Common myeloid progenitor, CD34-positive (primary cell): Measurements from ENCODE around the gene CST6.

Experiments used
- CTCF ChIA-PET: fragments of 350-600 bp; sonication (Branson Sonifier 250); formaldehyde crosslinking; loops from one replicate; lab custom pipeline; 2021; ENCODE audit warnings: antibody characterized with exemption; lab: Charles Lee
- POLR2A ChIA-PET: fragments of 350-600 bp; sonication (Branson Sonifier 250); formaldehyde crosslinking; loops from one replicate; lab custom pipeline; 2021; ENCODE audit warnings: antibody characterized with exemption; lab: Charles Lee
- DNase-seq, 3 donors: peaks; one replicate each; pipeline versions ENCODE4 v3.0.0 to v3.0.0-alpha.2; 2013
- H3K27ac ChIP-seq, 2 experiments: 1 replicate in 1 of 2; 2 replicates in 1 of 2; pipeline ENCODE4 v1.7.0; 2013; ENCODE audit warnings: inconsistent platforms in 2 of 2, low read length in 2 of 2, mild to moderate bottlenecking in 2 of 2, low read depth in 1 of 2, moderate library complexity in 1 of 2; ENCODE audit not compliant: severe bottlenecking in 2 of 2, insufficient read depth in 1 of 2, poor library complexity in 1 of 2
- H3K27me3 ChIP-seq, 5 experiments: replicated peaks in 2 of 5; 1 replicate in 3 of 5; 2 replicates in 2 of 5; pipeline versions ENCODE4 v1.6.1 to v1.7.0; 2013; ENCODE audit warnings: low read length in 4 of 5, mild to moderate bottlenecking in 2 of 5, moderate library complexity in 2 of 5, inconsistent platforms in 1 of 5; ENCODE audit not compliant: insufficient read depth in 5 of 5, control insufficient read depth in 4 of 5
- H3K36me3 ChIP-seq, 4 experiments: 1 replicate in 2 of 4; 2 replicates in 2 of 4; pipeline versions ENCODE4 v1.6.1 to v1.7.0; 2013; ENCODE audit warnings: low read length in 3 of 4, control low read depth in 1 of 4, mild to moderate bottlenecking in 1 of 4; ENCODE audit not compliant: control insufficient read depth in 4 of 4, insufficient read depth in 4 of 4
- H3K4me1 ChIP-seq, 4 experiments: 1 replicate in 3 of 4; 2 replicates in 1 of 4; pipeline versions ENCODE4 v1.6.1 to v1.7.1; 2013; ENCODE audit warnings: low read length in 3 of 4, mild to moderate bottlenecking in 3 of 4, control low read depth in 1 of 4, inconsistent platforms in 1 of 4, moderate library complexity in 1 of 4; ENCODE audit not compliant: control insufficient read depth in 4 of 4, insufficient read depth in 4 of 4; ENCODE audit errors: control extremely low read depth in 1 of 4
- H3K4me3 ChIP-seq, 7 experiments: 1 replicate in 4 of 7; 2 replicates in 3 of 7; pipeline versions ENCODE4 v1.5.1 to v1.7.0; 2013; ENCODE audit warnings: mild to moderate bottlenecking in 7 of 7, low read length in 6 of 7, moderate library complexity in 6 of 7, inconsistent platforms in 2 of 7, low read depth in 2 of 7, control low read depth in 1 of 7; ENCODE audit not compliant: insufficient read depth in 4 of 7, control insufficient read depth in 1 of 7; ENCODE audit errors: extremely low read depth in 1 of 7
- H3K9me3 ChIP-seq, 5 experiments: 1 replicate in 4 of 5; 2 replicates in 1 of 5; pipeline versions ENCODE4 v1.6.1 to v1.7.1; 2013; ENCODE audit warnings: low read length in 4 of 5, mild to moderate bottlenecking in 2 of 5, inconsistent platforms in 1 of 5, low read depth in 1 of 5, moderate library complexity in 1 of 5; ENCODE audit not compliant: control insufficient read depth in 4 of 5, insufficient read depth in 2 of 5; ENCODE audit errors: control extremely low read depth in 1 of 5
- WGBS: methylation state at CpG from one replicate; pipeline ENCODE4 v1.1.5; 2013; ENCODE audit not compliant: insufficient coverage; 5-methylcytosine and 5-hydroxymethylcytosine counted together

Gene CST6

GRCh38 chr11:65979261-65979759 is 32.5 kb upstream of the CST6 start:
- ChIA-PET CTCF (interaction anchor here (1.1 to 1.9 kb wide), 2 partner anchors 88 to 95 kb away, joined by 5 to 7 read pairs; partner anchors contain the start of gene CCDC85B), POLR2A (no interaction called here)
- Histone ChIP-seq H3K27ac (no peak overlapping the region), H3K27me3 (no peaks in the 10 kb centered on the region), H3K4me3 (no peak overlapping the region), H3K9me3 (no peaks in the 10 kb centered on the region), H3K36me3 (peaks cover 6 to 46% (median 31%) of the 10 kb centered on the region in 4 experiments), H3K4me1 (no peaks in the 10 kb centered on the region)
- DNase-seq, result no peak
- 91% methylated on average over 7 of the region's 10 CpGs for WGBS

- ChIA-PET CTCF (interaction anchor here (1.0 kb wide), 1 partner anchor 9 kb away, joined by 3 read pairs; no protein-coding TSS in a partner anchor), POLR2A (interaction anchor here (1.0 kb wide), 1 partner anchor 9 kb away, joined by 4 read pairs; no protein-coding TSS in a partner anchor)
- 88% methylated on average over 9 of the region's 12 CpGs for WGBS
- Histone ChIP-seq H3K9me3 (no peaks in the 10 kb centered on the region), H3K27me3 (no peaks in the 10 kb centered on the region), H3K4me3 (no peak overlapping the region), H3K27ac (no peak overlapping the region), H3K36me3 (peaks cover 2 to 39% (median 24%) of the 10 kb centered on the region in 4 experiments), H3K4me1 (no peaks in the 10 kb centered on the region)
- no peak for DNase-seq
Measured at GRCh38 chr11:65981101-65981740, 30.6 kb upstream of the CST6 start.

GRCh38 chr11:65981972-65982823 is 29.6 kb upstream of the CST6 start:
- WGBS, result 84% methylated on average over 14 of the region's 16 CpGs
- ChIA-PET CTCF (interaction anchor here (0.6 to 6.8 kb wide), 3 partner anchors 41 to 95 kb away, joined by 3 to 86 read pairs (median 4); partner anchors contain the start of genes CCDC85B, FIBP and FOSL1), POLR2A (interaction anchor here (0.6 kb wide), 2 partner anchors 54 to 86 kb away, joined by 3 to 4 read pairs; no protein-coding TSS in a partner anchor)
- Histone ChIP-seq H3K27ac (no peak overlapping the region), H3K36me3 (peaks cover 0 to 29% (median 16%) of the 10 kb centered on the region in 4 experiments), H3K27me3 (no peaks in the 10 kb centered on the region), H3K4me1 (no peaks in the 10 kb centered on the region), H3K9me3 (no peaks in the 10 kb centered on the region), H3K4me3 (no peak overlapping the region)
- no peak for DNase-seq

- POLR2A ChIA-PET, result interaction anchor here (0.6 kb wide), 2 partner anchors 55 to 87 kb away, joined by 3 to 4 read pairs; no protein-coding TSS in a partner anchor
- CTCF ChIA-PET, result interaction anchor here (0.6 to 6.8 kb wide), 6 partner anchors 11 to 203 kb away, joined by 3 to 86 read pairs (median 4); partner anchors contain the start of genes CCDC85B, FIBP and FOSL1
- Histone ChIP-seq H3K27ac (no peak overlapping the region), H3K9me3 (no peaks in the 10 kb centered on the region), H3K36me3 (peaks cover 0 to 21% (median 10%) of the 10 kb centered on the region in 4 experiments), H3K27me3 (no peaks in the 10 kb centered on the region), H3K4me3 (no peak overlapping the region), H3K4me1 (no peaks in the 10 kb centered on the region)
- 97% methylated on average over 17 of the region's 22 CpGs for WGBS
- no peak for DNase-seq
Measured at GRCh38 chr11:65982824-65983588, 28.8 kb upstream of the CST6 start.

- Histone ChIP-seq H3K4me1 (no peaks in the 10 kb centered on the region), H3K27me3 (no peaks in the 10 kb centered on the region), H3K36me3 (peaks cover 0 to 15% (median 8%) of the 10 kb centered on the region in 4 experiments), H3K4me3 (no peak overlapping the region), H3K27ac (no peak overlapping the region), H3K9me3 (no peaks in the 10 kb centered on the region)
- POLR2A ChIA-PET, result no interaction called here
- WGBS, result 88% methylated on average over 5 of the region's 5 CpGs
- DNase-seq, result no peak
- CTCF ChIA-PET, result interaction anchor here (0.6 to 6.8 kb wide), 6 partner anchors 11 to 203 kb away, joined by 3 to 86 read pairs (median 4); partner anchors contain the start of genes CCDC85B, FIBP and FOSL1
Measured at GRCh38 chr11:65983589-65983987, 28.2 kb upstream of the CST6 start.

- POLR2A ChIA-PET, result no interaction called here
- DNase-seq, result no peak
- no peak overlapping the region for H3K27ac ChIP-seq
- H3K36me3 ChIP-seq, result peaks cover 0 to 3% (median 0%) of the 10 kb centered on the region in 4 experiments
- CTCF ChIA-PET, result interaction anchor here (1.2 to 6.8 kb wide), 4 partner anchors 26 to 100 kb away, joined by 3 to 86 read pairs (median 4); partner anchors contain the start of genes CCDC85B and FIBP
- peaks cover 0 to 2% (median 0%) of the 10 kb centered on the region in 4 experiments for H3K4me1 ChIP-seq
- no peaks in the 10 kb centered on the region for H3K9me3 ChIP-seq
- no peak overlapping the region for H3K4me3 ChIP-seq
- WGBS, result 95% methylated on average over 9 of the region's 9 CpGs
- no peaks in the 10 kb centered on the region for H3K27me3 ChIP-seq
Measured at GRCh38 chr11:65987336-65987735, 24.5 kb upstream of the CST6 start.
